HG03442 (cell line): ENCODE data around the gene CRABP1.
A peak's percentile ranks its signal among the peaks of the same experiment; 100 is the strongest.

Experiments used
- ATAC-seq: cut with Tn5 transposase; IDR thresholded peaks from one replicate; pipeline ENCODE4 v1.9.1; 2021; ENCODE audit warnings: mild to moderate bottlenecking, moderate library complexity; ENCODE audit not compliant: unreplicated experiment

Gene CRABP1

DNA sequence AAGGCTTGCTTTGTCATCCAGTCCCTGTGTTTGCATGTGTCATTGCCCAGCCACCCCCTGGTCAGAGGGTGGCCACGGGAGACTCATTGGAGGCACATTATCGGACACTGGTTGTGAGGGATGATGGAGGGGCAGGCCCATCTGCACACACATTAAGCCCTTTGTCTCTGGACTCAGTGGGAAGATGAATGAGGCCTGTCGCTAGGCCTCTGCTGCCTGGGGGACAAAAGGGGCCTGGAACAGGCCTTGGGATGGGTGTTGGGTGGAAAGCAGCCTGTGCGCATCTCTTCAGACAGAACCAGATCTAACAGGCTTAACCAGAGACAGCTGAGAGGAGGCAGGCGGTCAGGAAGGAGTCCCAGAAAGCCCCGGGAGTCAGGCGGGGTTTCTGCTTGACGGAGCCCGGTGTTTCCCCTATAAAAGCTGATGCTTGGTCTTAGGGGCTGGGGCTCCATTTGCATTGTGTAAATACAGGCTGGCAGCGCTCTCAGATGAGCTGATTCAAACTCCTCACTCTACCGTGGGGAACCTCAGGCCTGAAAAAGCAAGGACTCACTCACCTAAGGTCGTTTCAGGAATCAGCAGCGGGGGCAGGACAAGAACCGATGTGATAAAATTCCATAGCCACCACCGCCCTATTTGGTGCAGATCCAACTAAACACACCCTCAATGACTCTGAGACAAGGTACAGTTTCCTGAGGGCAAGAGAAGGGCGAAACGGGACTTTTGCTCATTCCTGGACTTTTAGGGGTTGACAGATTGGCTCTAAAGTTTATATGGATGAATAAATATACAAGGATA is 23.7 kb upstream of the CRABP1 start:
- peak; percentile 62 for ATAC-seq

- no peak for ATAC-seq
These were observed 22.9 kb upstream of the CRABP1 start for GRCh38 chr15:78317145-78317836.

DNA sequence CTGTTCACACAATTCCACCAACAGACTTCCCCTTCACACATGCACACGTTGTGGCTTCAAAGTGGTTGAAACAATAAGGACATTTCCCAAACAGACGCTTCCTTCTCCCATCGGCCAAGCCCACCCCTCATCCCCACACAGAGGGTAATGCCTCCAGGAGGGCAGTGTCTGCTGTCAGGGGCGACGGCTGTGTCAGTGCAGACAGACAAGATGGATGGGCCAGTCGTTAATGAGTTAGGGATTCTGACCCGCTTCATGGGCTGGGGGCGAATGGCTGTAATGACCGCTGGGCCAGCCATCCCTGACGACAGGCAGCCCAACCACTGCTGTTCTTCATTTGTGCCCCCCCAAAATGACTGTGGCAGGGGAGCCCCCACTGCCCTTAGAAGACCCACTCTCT is 20.6 kb upstream of the CRABP1 start:
- no peak for ATAC-seq

DNA sequence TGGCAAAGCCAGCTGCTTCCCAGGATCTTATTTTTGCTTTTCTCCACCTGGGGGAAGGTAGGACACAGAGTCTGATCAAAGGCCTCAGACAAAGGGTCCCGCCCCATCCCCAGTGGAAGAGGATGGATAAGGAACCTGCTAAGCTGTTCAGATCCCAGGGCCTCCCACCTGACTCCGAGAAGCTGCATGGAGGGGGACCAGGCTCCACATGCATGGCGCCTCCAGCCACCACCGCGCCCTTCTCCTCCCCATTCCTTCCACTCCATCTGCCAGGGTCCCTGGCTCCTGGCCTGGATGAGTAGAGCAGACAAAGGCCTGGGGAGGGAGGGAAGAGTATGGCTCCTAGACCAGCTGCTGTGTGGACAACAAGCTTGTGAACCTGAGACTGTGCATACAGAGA is 20.0 kb upstream of the CRABP1 start:
- ATAC-seq: no peak

- ATAC-seq: no peak
These were observed 19.0 kb upstream of the CRABP1 start for GRCh38 chr15:78321041-78321570.

- ATAC-seq: no peak
These were observed 18.4 kb upstream of the CRABP1 start for GRCh38 chr15:78321786-78322185.

GRCh38 chr15:78322243-78322642 is 17.9 kb upstream of the CRABP1 start:
- ATAC-seq: no peak

DNA sequence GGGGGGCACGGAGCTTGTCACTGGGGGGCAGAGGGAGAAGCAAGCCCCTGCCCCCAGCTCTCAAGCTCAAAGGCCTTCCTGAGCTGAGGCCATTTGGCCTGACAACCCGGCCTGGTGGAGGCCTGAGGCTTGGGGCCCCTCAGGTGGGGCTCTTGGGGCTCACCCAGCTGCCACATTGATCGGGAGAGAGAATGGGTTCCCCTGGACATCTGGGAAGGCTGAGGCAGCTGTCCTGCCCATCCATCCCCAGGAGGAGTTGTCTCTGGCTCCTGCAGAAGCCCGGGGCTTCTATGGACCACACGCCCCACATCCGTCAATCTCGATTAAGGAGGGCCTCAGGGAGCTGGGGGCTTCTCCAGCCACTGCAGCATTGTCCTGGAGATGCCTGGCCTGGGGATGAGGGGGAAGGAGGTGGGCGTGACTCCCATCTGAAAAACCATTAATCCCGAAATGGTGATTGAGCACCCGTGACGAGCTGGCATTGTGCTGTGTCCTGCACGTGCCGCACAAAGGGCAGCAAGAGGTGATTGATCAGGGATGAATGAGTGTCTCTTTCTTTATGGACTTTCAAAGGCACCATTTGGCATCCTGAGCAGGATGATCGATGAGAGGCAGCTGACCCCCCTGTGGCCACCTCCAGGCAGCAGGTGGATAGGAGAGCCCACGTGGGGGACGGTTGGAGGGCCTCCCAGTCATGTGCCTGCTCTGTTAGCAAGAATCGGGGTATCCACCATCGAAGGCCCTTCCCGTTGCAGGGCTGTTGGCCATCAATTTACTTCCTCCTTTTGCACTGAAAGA is 17.2 kb upstream of the CRABP1 start:
- no peak for ATAC-seq

- no peak for ATAC-seq
These were observed 16.5 kb upstream of the CRABP1 start for GRCh38 chr15:78323693-78324092.

GRCh38 chr15:78324144-78324543 is 16.0 kb upstream of the CRABP1 start:
- no peak for ATAC-seq

DNA sequence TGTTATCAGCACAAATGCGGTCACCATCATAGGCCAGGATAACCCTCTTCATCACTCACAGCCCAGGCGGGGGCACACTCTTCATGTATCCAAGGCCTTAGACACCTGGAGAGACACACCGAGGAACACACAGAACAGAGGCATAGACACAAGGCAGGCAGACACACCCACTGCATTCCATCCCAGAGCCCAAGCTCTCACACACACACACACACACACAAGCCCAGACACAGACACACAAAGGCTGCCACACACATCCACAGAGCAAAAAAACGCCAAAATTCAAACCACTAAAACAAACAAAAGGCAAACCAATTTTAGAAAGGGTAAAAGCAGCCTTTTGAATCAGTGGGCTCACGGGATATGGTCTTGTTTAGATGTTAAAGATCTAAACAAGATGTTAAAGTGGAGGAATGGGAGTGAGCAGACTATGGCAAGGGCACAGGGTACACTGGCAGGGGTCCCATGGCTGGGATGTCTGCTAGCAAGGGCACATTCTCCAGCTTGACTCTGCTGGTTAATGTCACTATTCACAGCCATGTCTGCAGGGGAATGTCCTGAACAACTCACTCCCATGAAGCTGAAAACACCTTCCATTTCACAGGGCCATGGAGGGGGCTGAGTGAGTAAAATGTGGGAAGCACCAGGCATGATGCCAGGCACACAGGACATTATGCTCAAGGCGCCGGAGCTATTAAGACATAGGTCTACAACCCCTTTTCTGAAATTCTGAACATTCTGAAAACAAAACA is 14.9 kb upstream of the CRABP1 start:
- ATAC-seq: no peak

DNA sequence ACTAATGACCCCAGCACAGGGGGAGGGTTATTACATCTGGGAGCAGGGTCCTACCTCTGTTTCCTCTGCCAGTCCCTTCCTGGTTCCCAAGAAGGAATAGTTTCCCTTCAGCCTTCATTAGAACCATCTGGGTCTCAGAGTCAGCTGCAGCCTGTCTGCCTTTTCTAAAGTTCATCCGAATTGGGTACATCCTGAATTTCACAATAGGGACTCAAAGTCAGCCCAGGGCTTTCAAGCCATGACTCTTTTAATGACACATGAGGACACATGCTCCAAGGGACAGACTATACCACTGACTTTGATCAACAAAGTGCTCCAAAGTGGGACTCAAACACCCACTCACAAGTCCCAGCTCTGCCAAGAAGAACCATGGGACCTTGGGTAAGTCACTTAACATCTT is 12.7 kb upstream of the CRABP1 start:
- no peak for ATAC-seq

- no peak for ATAC-seq
These were observed 10.5 kb upstream of the CRABP1 start for GRCh38 chr15:78329625-78330024.

DNA sequence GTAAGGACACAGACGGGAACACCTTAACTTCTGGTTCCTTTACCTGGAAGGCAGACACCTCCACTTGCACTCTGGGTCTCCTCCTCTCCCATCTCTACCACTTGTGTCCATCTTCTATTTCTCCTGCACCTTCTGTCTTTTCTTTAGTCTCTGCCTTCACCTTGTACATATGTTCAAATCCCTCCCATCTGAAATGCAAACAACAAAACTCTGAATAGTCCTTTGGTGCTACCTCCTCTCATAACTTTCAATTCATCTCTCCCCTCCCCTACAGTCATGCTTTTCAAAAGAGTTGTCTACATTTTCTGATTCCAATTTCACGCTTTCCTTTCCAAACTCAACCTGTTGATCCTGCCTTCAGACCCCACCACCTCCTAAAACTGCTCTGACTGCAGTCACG is 5.3 kb upstream of the CRABP1 start:
- ATAC-seq: no peak

DNA sequence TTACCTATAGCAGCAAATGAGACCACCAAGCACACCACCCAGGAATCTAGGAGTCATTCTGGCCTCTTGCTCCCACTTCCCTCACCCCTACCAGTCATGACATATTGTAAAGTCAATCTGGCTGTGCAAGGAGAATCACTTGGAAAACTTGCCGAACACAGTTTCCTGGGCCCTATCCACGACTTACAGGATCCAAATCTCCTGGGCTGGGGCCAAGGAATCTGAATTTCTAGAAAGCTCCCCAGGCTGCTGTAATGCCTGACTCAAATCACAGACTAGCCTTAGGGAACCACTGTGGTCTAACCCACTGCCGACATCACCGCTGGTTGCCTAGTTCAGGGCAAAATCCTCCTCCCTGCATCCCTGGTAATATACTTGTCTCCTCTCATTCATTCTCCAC is 4.2 kb upstream of the CRABP1 start:
- no peak for ATAC-seq

DNA sequence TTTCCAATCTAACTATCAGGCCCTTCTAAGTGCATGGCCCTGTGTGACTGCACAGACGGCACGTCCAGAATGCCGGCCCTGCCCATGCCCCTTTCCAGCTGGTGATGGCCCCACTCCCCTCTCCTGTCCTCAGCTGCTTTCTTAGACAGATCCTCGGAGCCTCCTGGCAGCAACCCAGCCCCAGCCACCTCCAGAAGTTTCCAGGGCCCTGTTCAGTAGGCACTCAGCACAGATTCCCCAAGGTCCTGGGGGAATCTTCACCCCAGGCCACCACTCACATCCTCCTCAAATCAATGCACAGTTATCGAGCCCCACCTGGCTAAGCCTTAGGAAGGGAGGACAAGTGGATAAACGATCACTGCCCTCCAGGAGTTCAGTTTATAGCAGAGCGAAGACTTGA is 1.4 kb upstream of the CRABP1 start:
- ATAC-seq: no peak

GRCh38 chr15:78339559-78339958 is 594 bp upstream of the CRABP1 start:
- no peak for ATAC-seq

DNA sequence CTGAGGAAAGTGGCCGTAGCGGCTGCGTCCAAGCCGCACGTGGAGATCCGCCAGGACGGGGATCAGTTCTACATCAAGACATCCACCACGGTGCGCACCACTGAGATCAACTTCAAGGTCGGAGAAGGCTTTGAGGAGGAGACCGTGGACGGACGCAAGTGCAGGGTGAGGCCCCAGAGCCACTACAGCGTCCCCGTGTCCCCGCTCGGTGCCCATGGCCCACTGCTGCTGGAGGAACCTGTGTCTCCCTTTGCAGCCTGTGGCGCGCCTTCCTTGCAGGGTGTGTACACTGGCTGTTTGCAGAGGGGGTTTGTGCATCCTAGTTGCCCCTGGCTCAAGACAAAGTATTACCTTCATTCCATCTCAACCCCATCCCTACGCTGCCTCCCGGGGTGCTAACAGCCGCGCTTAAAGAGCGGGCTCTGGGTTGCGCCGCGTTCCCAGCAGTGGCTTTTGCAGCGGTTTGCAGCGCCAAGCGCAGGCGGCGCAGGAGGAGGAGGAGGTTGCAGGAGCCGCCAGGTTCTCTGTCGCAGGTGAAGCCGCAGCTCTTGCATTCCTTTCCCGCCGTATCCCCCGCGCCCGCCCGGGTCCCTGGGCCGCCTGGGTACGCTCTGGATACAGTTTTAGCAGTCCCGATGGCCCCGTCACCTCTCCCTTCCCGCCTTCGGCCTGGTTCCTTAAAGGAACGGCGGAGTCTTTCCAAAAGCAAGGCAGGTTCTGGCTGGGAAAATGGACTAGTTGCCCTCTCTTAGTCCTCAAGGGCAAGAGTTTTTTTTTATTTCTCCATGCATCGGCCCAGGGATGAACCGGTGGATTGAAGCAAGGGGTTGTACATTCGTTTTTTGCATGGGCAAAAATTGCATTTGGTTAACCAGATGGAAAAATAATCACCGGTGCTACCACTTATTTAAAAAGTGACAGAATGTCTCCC is 1.2 kb downstream of the CRABP1 start:
- ATAC-seq: no peak

- ATAC-seq: no peak
These were observed 1.9 kb downstream of the CRABP1 start for GRCh38 chr15:78342021-78342420.
